ENCODE results near the gene NEUROD2.

GRCh38 chr17:39641883-39642282 is 34.2 kb upstream of the NEUROD2 start:
- TF ChIP-seq ZNF274 (IDR thresholded peaks at IDR 0.05; ENCODE audit: insufficient read depth, insufficient read length), result no peak
- TF ChIP-seq SMARCA5 (IDR thresholded peaks at IDR 0.05), result no peak
- TF ChIP-seq NRF1 (conservative IDR thresholded peaks at IDR 0.05; ENCODE audit: low read depth, low read length), result no peak
- TF ChIP-seq SIN3A (IDR thresholded peaks at IDR 0.05; ENCODE audit: low read depth, low read length), result no peak

All from GM12878 (cell line).